GM12801 (cell line): Measurements from ENCODE around the gene HNRNPC.

Experiments
- CTCF ChIP-seq: IDR thresholded peaks from one replicate; pipeline ENCODE4 v1.5.1; 2011; ENCODE audit warnings: control low read depth; ENCODE audit not compliant: insufficient read length; ENCODE audit errors: extremely low read depth

HNRNPC gene

GRCh38 chr14:21308132-21308478, 38.9 kb upstream of the HNRNPC start:
- TF ChIP-seq CTCF = no peak

- TF ChIP-seq CTCF = no peak
Measured at GRCh38 chr14:21307637-21308036, 38.4 kb upstream of the HNRNPC start.

- no peak for TF ChIP-seq CTCF
Measured at GRCh38 chr14:21302013-21302835, 33.0 kb upstream of the HNRNPC start.

- no peak for TF ChIP-seq CTCF
Measured at GRCh38 chr14:21300892-21301291, 31.6 kb upstream of the HNRNPC start.

- TF ChIP-seq CTCF = no peak
Measured at GRCh38 chr14:21299562-21300130, 30.4 kb upstream of the HNRNPC start.

- no peak for TF ChIP-seq CTCF
Measured at GRCh38 chr14:21298358-21298757, 29.1 kb upstream of the HNRNPC start.

- TF ChIP-seq CTCF = no peak
Measured at GRCh38 chr14:21287168-21287567, 17.9 kb upstream of the HNRNPC start.
